Endothelial cell (in vitro differentiated cells): Measurements from ENCODE around the gene ACAT1. TPM values are rescaled to one million over a fixed set of nuclear protein-coding genes. Genes with fewer than 3 reads are reported as not detected.
"Not testable (repeated sequence)": the region's sequence is repeated elsewhere in the genome, so short reads cannot be mapped to it uniquely, and the experiment has no call there.

Source experiments
- DNase-seq: peaks from one replicate; pipeline ENCODE4 v3.0.0; 2021; ENCODE audit warnings: low spot score
- H3K27ac Mint-ChIP-seq: one replicate; pipeline ENCODE4 v1.8.0; 2021; ENCODE audit warnings: mixed read lengths, inconsistent platforms; ENCODE audit not compliant: unreplicated experiment
- H3K27me3 Mint-ChIP-seq: one replicate; pipeline ENCODE4 v1.8.0; 2021; ENCODE audit warnings: mild to moderate bottlenecking, moderate library complexity, mixed read lengths, inconsistent platforms; ENCODE audit not compliant: unreplicated experiment
- H3K36me3 Mint-ChIP-seq: one replicate; pipeline ENCODE4 v1.8.0; 2021; ENCODE audit warnings: mild to moderate bottlenecking, low read depth, mixed read lengths, inconsistent platforms; ENCODE audit not compliant: unreplicated experiment
- H3K4me1 Mint-ChIP-seq: one replicate; pipeline ENCODE4 v1.8.0; 2021; ENCODE audit warnings: mild to moderate bottlenecking, mixed read lengths, inconsistent platforms; ENCODE audit not compliant: unreplicated experiment
- H3K4me3 Mint-ChIP-seq: one replicate; pipeline ENCODE4 v1.8.0; 2021; ENCODE audit warnings: mild to moderate bottlenecking, mixed read lengths, inconsistent platforms; ENCODE audit not compliant: unreplicated experiment
- H3K9me3 Mint-ChIP-seq: one replicate; pipeline ENCODE4 v1.8.0; 2021; ENCODE audit warnings: mixed read lengths, inconsistent platforms; ENCODE audit not compliant: unreplicated experiment
- CTCF ChIP-seq: fragments of 200-600 bp; sonication (generic); IDR thresholded peaks from one replicate; pipeline ENCODE4 v1.5.0; 2021; ENCODE audit warnings: antibody characterized with exemption; ENCODE audit not compliant: unreplicated experiment
- total RNA-seq: library from RNA; stranded (reverse); fragmentation: NEBNext Ultra II Directional; extraction: Animal tissue kit (Norgen Biotek cat#: 25700); gene quantifications from one replicate; pipeline ENCODE4 v1.2.1, GENCODE V29; 2021; ENCODE audit not compliant: unreplicated experiment

ACAT1 gene
- total RNA-seq, 1 donor from 2014 or later: 26.2 TPM

DNA sequence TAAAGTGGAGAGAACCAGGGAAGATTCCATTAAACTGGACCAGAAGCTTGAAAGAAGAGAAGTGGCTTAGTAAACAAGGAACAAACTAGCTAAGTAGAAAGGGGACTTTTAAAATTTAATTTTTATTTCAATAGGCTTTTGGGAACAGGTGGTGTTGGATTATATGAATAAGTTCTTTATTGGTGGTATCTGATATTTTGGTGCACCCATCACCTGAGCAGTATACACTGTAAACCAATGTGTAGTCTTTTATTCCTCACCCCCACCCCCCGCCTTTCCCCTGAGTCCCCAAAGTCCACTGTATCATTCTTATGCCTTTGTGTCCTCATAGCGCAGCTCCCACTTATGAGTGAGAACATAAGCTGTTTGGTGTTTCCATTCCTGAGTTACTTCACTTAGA, 7.4 kb downstream of the ACAT1 start:
- Mint-ChIP-seq H3K36me3 (peaks cover 6% of the 10 kb centered on the region), H3K27me3 (peaks cover 1% of the 10 kb centered on the region), H3K9me3 (no peaks in the 10 kb centered on the region), H3K4me3 (no peak overlapping the region), H3K4me1 (peaks cover 9% of the 10 kb centered on the region), H3K27ac (no peak overlapping the region)
- TF ChIP-seq CTCF: no peak
- DNase-seq: no peak

GRCh38 chr11:108131993-108132392, 10.6 kb downstream of the ACAT1 start:
- H3K4me3 Mint-ChIP-seq: no peak overlapping the region
- peaks cover 3% of the 10 kb centered on the region for H3K36me3 Mint-ChIP-seq
- H3K27me3 Mint-ChIP-seq: no peaks in the 10 kb centered on the region
- H3K27ac Mint-ChIP-seq: peak overlapping the region; percentile 36
- no peaks in the 10 kb centered on the region for H3K4me1 Mint-ChIP-seq
- no peak for DNase-seq
- H3K9me3 Mint-ChIP-seq: no peaks in the 10 kb centered on the region
- no peak for TF ChIP-seq CTCF

DNA sequence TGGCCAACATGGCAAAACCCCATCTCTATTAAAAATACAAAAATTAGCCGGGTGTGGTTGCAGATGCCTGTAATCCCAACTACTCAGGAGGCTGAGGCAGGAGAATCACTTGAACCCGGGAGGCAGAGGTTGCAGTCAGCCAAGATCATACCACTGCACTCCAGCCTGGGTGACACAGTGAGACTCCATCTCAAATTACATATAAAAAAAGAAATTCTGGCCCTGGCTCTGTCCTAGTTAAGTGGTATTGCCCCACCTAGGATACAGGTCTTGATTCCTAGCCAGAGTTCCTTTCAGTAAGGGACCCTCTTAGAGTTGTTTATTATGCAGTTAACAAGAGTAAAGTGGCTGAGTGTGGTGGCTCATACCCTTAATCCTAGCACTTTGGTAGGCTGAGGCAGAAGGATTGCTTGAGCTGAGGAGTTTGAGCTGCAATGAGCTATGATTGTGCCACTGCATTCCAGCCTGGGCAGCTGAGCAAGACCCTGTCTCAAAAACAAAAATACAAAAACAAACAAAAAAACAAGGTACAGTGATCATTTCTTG, 11.7 kb downstream of the ACAT1 start:
- H3K4me1 Mint-ChIP-seq, H3K36me3 Mint-ChIP-seq, DNase-seq, H3K27ac Mint-ChIP-seq, H3K4me3 Mint-ChIP-seq, H3K27me3 Mint-ChIP-seq, H3K9me3 Mint-ChIP-seq: not testable (repeated sequence)

DNA sequence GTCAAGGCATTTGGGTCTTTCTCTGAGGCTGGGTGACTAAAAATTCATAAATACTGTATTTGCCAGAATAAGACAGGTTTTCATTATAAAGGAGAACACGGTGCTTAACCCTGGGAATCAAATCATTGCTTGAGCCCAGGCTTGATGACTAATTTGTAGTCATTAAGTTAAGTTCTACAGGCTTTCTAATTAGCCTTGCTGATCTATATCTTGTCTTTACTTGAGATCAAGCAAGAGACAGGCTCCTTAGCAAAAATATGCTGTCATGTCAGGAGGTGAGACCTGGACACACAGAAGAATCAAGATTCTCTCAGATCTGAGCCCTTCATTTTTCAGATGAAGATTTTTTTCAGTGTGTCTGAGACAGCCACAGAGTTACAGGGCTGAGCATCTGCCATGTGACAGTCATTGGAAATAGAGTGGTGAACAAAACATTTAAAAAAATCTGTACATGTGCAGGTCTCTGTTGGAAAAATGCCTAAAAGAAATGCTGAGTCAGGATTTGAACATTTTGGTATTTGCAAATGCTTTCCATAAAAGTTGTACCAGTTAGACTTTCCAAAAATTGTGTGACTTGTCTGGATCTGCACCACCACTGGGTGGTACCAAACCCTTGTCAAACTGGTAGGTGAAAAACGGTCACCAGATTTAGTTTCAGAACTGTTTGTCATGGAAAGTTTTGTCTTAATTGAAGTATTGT, 14.6 kb downstream of the ACAT1 start:
- H3K27ac Mint-ChIP-seq: no peak overlapping the region

DNA sequence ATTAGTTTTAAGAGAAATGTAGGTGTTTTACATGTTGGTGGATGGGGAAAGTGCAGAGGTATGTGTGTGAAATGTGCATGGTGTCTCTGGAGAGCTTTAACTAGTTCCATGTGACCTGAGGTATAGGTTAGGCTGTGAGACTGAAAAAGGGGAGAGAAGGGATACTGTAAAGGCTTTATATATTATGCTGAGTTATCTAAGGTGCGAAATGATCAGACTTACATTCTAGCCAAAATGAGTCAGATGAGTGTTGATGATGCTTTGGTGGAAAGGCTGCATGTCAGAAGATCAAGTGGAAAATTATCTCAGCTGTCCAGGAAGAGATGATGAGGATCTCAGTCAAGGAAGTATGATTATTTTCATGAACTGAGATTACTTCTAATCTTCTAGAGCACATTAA, 15.8 kb downstream of the ACAT1 start:
- Mint-ChIP-seq H3K4me3 (no peak overlapping the region), H3K27me3 (peaks cover 2% of the 10 kb centered on the region), H3K9me3 (no peaks in the 10 kb centered on the region), H3K4me1 (no peaks in the 10 kb centered on the region), H3K27ac (no peak overlapping the region), H3K36me3 (peaks cover 3% of the 10 kb centered on the region)
- TF ChIP-seq CTCF: no peak
- no peak for DNase-seq

More for the DNA sequence above, 14.6 kb downstream of the ACAT1 start:
- Mint-ChIP-seq H3K27me3 (peaks cover 2% of the 10 kb centered on the region), H3K36me3 (peaks cover 5% of the 10 kb centered on the region), H3K9me3 (no peaks in the 10 kb centered on the region), H3K4me3 (no peak overlapping the region), H3K4me1 (no peaks in the 10 kb centered on the region)
- no peak for DNase-seq
- peak; percentile 20 for TF ChIP-seq CTCF
